Stimulated activated naive B cell treated with anti-CD40 and anti-IgM and Interleukin-4, amounts not matched to agents 10 μg/mL and 1 μg/mL and 100 μg/mL, for 72 hours (primary cell): ENCODE measurements around the gene GLRX.
A peak's percentile ranks its signal among the peaks of the same experiment; 100 is the strongest.

Source experiments
- ATAC-seq, 2 donors: fragments of 150-1000 bp; cut with Tn5 transposase; replicated peaks; 2 replicates each; pipeline ENCODE4 v1.10.0; 2021; ENCODE audit warnings: moderate library complexity in 1 of 2
- DNase-seq: peaks from one replicate; pipeline ENCODE4 v3.0.0; 2021
- H3K27ac Mint-ChIP-seq: one replicate; pipeline ENCODE4 v1.8.0; 2022; ENCODE audit warnings: mild to moderate bottlenecking, mixed read lengths
- H3K27me3 Mint-ChIP-seq, 2 donors: one replicate each; pipeline ENCODE4 v1.8.0; 2022; ENCODE audit warnings: mixed read lengths in 2 of 2
- H3K36me3 Mint-ChIP-seq, 2 donors: one replicate each; pipeline ENCODE4 v1.8.0; 2022; ENCODE audit warnings: mixed read lengths in 2 of 2, mild to moderate bottlenecking in 1 of 2
- H3K4me1 Mint-ChIP-seq, 2 donors: one replicate each; pipeline ENCODE4 v1.8.0; 2022; ENCODE audit warnings: mixed read lengths in 2 of 2, mild to moderate bottlenecking in 1 of 2
- H3K4me3 Mint-ChIP-seq, 2 donors: one replicate each; pipeline ENCODE4 v1.8.0; 2022; ENCODE audit warnings: mild to moderate bottlenecking in 2 of 2, mixed read lengths in 2 of 2, moderate library complexity in 1 of 2
- H3K9me3 Mint-ChIP-seq, 2 donors: one replicate each; pipeline ENCODE4 v1.8.0; 2022; ENCODE audit warnings: mixed read lengths in 2 of 2, mild to moderate bottlenecking in 1 of 2

GLRX gene

DNA sequence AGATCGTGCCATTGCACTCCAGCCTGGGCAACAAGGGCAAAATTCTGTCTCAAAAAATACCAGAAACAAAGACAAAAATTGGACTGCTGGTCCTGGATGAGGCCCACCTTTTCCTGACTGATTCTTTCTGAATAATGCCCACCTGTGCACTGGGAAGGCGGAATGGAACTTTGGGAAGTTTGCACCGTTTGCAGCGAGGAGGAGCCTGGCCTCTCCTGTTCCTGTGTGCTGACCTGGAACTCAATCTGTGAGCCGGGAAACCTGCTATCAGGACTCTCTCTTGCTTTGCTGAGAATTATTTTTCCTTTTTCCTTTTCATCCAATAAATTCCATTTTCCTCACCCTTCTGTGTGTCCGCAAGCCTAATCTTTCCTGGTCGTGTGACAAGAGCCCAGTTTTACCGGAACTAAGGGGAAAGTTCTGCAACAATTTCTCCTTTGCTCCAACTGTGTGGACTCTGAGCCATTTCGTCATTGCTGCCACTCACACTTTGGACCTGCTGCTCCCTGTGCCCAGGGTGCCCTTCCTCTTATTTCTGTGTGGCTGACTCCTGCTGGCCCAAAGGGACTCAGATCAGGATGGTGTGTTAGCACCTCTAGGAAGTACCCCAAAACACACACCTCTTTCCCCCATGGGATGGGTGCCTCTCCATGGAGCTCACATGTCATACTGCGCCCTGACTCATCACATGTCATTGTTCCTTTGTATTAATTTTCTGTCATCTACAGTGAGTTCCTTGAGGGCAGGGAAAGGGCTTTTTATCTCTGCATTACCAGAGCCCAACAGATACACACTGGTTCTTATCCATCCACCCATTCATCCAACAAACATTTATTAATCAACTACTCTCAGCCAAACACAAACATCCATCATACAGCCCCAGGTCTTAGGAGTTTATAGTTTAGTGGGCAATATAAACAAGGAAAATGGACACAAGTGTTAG is 4.7 kb upstream of the GLRX start:
- Mint-ChIP-seq H3K4me1 (peaks cover 15 to 27% of the 10 kb centered on the region in 2 donors), H3K9me3 (no peaks in the 10 kb centered on the region), H3K27me3 (no peaks in the 10 kb centered on the region), H3K27ac (no peak overlapping the region), H3K36me3 (no peaks in the 10 kb centered on the region), H3K4me3 (no peak overlapping the region)
- DNase-seq: no peak
- ATAC-seq: no peak

DNA sequence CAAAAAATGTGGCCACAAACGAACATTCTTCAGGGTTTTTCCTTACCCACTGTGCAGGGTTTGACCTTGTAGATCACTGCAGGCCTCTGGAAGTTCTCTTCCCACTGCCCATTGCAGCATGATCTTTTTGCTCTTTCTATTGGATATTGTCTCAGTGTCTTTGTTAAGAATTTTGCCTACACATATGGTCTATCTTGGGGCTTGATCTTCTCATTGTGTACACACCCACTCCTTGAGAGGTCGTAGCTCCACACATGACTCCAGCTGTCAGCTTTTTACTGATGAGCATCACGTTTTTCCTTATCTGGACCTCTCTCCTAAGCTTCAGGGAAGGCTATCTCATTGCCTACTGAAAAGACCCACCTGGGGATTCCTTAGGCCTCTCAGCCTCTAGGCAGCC is 3.0 kb upstream of the GLRX start:
- Mint-ChIP-seq H3K27me3 (no peaks in the 10 kb centered on the region), H3K4me1 (peaks cover 24 to 36% of the 10 kb centered on the region in 2 donors), H3K9me3 (no peaks in the 10 kb centered on the region), H3K4me3 (no peak overlapping the region), H3K27ac (peak overlapping the region; percentile 32), H3K36me3 (no peaks in the 10 kb centered on the region)
- ATAC-seq (no peak), DNase-seq (no peak)

DNA sequence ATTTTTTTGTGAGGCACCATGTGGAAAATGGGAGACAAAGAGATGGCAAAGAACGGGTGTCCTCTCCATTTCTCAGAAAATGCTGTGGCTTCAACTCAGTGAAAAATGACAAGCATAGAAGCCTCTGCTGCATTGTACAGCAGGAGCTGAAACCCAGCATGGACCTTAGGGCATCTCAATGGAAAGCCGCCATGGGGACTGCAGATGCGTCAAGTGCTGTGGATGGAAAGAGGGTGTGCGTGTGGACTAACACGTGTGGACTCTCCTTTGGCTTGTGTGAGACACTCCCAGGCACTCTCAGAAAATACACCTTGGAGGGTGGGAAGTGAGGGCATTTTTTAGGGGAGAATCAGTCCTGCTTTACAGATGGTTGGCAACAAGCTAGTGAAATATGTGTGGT is 2.2 kb upstream of the GLRX start:
- Mint-ChIP-seq H3K27ac (no peak overlapping the region), H3K36me3 (no peaks in the 10 kb centered on the region), H3K27me3 (no peaks in the 10 kb centered on the region), H3K4me1 (peaks cover 24 to 36% of the 10 kb centered on the region in 2 donors), H3K9me3 (no peaks in the 10 kb centered on the region), H3K4me3 (no peak overlapping the region)
- no peak for ATAC-seq
- DNase-seq: no peak

DNA sequence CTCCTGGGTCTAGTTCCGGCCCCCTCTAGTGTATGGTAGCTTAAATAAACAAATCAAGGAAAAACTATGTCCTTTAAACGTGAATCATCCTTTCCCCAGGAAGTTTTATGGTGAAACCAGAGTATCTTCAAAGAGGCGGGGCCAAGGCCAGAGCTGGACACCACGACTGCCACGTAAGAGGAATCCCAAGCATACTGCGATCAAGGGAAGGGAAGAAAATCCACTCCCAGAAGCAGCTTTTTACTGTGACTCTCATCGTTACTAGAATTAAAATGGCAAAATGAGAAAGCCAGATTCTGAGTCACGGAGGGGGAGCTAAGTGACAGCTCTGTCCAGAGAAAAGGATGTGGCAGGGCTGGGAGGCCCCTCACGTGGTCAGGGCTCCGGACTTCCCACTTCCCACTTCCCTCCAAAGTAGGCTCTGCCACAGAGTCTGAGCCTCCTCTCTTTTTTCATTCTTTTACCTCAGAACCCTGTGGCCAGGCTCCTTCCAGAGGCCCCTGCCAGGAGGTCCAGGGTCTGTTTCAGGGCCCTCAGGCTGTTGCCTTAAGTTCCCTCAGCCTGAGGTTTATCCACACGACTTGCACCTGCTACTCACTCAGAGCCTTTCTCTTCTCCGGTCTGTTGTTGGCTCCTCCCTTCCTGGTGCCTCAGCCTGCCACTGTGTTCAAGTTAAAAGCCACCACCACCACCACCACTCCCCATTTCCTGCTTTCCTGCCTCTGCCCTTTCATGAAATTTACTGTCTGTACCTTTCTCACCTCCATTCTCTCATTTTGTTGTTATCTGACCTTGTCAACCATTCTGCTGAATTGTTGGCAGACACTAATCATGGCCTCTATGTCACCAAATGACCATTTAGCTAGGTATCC is 1.4 kb upstream of the GLRX start:
- peaks cover 27 to 41% of the 10 kb centered on the region in 2 donors for H3K4me1 Mint-ChIP-seq
- no peaks in the 10 kb centered on the region for H3K27me3 Mint-ChIP-seq
- no peaks in the 10 kb centered on the region for H3K9me3 Mint-ChIP-seq
- DNase-seq (no peak), ATAC-seq (peak; percentile 19 to 29)
- peak overlapping the region; percentile 92 for H3K27ac Mint-ChIP-seq
- no peaks in the 10 kb centered on the region for H3K36me3 Mint-ChIP-seq
- peak overlapping the region; percentile 42 to 63 for H3K4me3 Mint-ChIP-seq

DNA sequence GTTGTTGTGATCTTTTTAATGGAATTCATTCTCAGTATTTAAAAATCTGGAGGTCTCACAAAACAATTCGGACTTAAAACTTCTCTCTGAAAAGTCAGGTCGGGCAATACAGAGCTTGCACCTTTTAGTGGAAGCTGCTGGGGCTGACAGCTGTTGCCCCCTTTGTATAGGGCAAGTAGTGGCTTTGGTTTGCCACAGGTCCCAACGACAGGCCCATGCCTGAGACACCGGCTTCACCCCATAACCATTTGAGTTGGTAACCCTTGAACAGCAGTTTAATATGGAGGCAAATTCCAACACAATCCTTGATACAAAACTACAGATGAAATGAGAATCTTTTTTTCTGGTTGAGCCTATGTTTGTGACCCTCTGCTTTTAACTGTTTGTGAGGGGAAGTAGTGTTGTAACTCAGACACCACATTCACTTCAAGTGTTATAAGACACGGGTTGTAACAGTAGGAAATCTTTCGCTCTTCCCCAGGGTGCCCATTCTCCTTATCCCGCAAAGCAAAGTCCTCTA is 752 bp upstream of the GLRX start:
- Mint-ChIP-seq H3K36me3 (no peaks in the 10 kb centered on the region), H3K9me3 (no peaks in the 10 kb centered on the region), H3K4me3 (peak overlapping the region; percentile 14 to 91), H3K27me3 (no peaks in the 10 kb centered on the region), H3K4me1 (peaks cover 33 to 48% of the 10 kb centered on the region in 2 donors), H3K27ac (peak overlapping the region; percentile 93)
- ATAC-seq (no peak), DNase-seq (no peak)

DNA sequence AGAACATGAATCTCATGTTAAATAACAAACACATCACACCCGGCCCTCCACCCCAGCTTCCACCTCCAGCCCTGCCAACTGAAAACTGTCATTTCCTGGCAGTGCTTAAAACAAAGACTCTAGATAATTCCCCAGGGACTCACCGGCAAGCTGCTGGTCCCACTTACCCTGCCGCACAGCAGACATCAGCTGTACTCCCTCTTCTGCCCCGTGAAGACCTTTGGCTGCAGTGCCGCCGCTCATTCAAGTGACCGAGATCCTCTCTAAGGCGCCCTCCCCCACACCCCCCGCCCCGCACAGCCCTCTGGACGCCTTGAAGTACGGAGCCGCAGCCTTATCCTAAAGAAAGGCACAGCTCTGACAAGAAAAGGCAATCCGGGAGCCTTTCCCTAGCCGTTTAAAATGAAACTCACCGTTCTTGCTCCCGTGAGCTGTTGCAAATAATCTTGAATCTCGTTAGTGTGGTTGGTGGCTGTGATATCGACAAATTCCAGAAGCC is 434 bp downstream of the GLRX start:
- Mint-ChIP-seq H3K4me3 (peak overlapping the region; percentile 87 to 91), H3K4me1 (peaks cover 39 to 58% of the 10 kb centered on the region in 2 donors)
- peak; percentile 75 to 76 for ATAC-seq

DNA sequence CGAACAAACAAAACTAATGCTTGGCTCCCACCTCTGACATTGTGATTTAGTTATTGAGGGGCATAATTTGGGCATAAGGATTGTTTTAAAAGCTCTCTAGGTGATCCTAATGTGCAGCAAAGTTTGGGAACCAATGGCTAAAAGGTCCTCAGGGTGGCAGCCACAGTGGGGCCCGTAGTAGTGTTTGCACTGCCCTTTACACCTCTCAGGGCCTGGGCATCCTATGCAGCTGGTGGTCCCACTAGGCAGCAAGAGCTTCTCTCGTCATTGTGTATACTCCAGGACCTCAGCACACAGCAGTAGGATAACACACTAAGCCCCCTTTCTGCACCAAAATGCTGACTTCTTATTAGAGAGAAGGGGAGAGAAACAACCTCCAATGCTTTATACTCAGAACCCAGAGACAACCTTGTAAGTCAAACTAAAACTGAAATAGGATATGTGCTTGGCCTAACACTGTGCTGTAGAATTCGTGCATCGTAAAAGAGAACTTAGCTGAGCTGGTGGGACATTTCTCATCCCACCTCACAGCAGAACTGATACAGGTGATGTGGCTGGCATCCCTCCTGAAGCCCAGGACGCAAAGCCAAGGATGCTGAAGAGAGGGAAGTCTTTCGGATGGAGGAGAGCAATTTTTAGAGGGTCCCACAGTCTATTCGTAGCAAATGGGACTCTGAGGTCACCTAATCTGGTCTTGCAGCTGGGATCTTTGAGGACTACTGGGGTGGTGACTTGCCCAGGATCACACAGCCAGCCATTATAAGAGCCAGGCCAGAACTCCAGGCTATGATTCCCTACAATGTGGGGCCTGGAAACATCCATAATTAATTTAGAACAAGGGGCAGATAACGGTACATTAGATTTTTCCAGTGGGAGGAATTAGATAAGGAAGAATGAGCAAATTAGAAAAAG is 1.2 kb downstream of the GLRX start:
- peaks cover 42 to 60% of the 10 kb centered on the region in 2 donors for H3K4me1 Mint-ChIP-seq
- H3K9me3 Mint-ChIP-seq: no peaks in the 10 kb centered on the region
- no peak for DNase-seq

More for the DNA sequence above, 434 bp downstream of the GLRX start:
- Mint-ChIP-seq H3K36me3 (no peaks in the 10 kb centered on the region), H3K27me3 (no peaks in the 10 kb centered on the region), H3K27ac (peak overlapping the region; percentile 93), H3K9me3 (no peaks in the 10 kb centered on the region)
- peak; percentile 62 for DNase-seq

DNA sequence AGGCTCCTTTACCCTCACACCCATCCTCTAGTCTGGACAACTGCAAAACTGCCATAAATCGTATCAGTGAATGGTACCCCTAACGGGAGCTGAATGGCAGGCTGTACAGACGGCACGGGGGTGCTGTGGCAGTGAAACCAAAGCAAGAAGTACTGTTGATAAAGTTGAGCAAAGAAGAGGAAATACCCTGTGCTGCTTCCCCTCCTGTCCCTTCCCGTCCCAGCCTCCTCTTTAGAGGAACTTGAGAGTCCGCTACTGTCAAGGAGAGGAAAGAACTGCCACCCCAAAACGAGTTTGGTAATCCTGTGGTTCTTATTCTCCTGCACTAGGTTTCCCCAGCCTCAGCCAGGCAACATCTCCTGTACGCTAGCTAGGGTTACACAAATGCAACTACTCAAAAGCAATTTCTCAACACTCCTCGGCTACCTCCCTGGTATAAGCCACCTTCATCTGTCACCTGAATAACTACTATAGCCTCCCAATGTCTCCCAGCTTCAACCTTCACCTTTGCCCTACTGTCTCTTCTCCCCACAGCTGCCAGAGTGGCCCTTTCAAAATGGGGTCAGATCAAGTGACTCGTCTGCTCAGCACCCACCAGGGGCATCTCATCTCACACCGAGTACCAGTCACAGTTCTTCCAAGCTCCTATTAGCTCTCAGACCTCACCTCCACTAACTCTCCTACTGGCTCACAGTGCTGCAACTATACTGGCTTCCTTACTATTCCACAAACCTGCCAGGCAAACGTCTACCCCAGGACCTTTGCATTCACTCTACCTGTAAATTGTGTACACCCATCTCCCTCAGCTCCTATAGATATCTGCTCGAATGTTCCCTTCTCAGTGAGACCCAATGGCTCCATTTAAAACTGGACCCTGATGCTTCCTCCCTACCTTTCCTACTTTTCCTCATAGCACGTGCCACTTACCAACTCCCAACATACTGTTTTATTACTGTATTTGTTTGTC is 4.1 kb downstream of the GLRX start:
- peak; percentile 41 to 43 for ATAC-seq
- H3K4me3 Mint-ChIP-seq: peak overlapping the region; percentile 71 to 77
- no peaks in the 10 kb centered on the region for H3K27me3 Mint-ChIP-seq
- H3K4me1 Mint-ChIP-seq: peaks cover 44 to 64% of the 10 kb centered on the region in 2 donors
- peak; percentile 26 for DNase-seq
- no peaks in the 10 kb centered on the region for H3K9me3 Mint-ChIP-seq
- peak overlapping the region; percentile 48 for H3K27ac Mint-ChIP-seq
- H3K36me3 Mint-ChIP-seq: peaks cover 6 to 13% of the 10 kb centered on the region in 2 donors

More for the DNA sequence above, 1.2 kb downstream of the GLRX start:
- H3K27me3 Mint-ChIP-seq: no peaks in the 10 kb centered on the region
- ATAC-seq: peak; percentile 65 to 71
- H3K4me3 Mint-ChIP-seq: peak overlapping the region; percentile 87 to 91
- peak overlapping the region; percentile 93 for H3K27ac Mint-ChIP-seq
- H3K36me3 Mint-ChIP-seq: peaks cover under 1 to 1% of the 10 kb centered on the region in 2 donors

DNA sequence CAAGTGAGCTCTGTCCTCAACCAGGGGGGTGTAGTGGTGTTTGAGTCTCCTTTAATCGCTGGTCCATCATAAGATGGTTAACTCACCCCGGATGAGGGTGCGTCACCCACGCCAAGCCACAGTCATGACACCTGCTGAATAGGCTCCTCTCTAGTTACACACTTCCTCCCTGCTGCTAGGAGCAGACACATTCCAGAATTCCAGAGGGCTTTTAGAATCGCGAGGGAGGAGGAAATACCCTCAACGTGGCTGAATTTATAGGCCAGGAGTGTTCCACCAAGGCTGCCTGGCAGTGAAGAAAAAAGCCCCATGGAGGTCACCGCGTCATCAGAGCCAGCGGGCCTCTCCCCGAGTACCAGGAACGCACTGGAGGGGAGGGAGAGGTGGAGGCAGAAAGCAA is 5.1 kb downstream of the GLRX start:
- peak overlapping the region; percentile 79 for H3K27ac Mint-ChIP-seq
- DNase-seq: no peak
- H3K9me3 Mint-ChIP-seq: no peaks in the 10 kb centered on the region
- peaks cover 39 to 60% of the 10 kb centered on the region in 2 donors for H3K4me1 Mint-ChIP-seq
- peak overlapping the region; percentile 58 to 71 for H3K4me3 Mint-ChIP-seq
- peaks cover 8 to 13% of the 10 kb centered on the region in 2 donors for H3K36me3 Mint-ChIP-seq
- H3K27me3 Mint-ChIP-seq: no peaks in the 10 kb centered on the region
- no peak for ATAC-seq

DNA sequence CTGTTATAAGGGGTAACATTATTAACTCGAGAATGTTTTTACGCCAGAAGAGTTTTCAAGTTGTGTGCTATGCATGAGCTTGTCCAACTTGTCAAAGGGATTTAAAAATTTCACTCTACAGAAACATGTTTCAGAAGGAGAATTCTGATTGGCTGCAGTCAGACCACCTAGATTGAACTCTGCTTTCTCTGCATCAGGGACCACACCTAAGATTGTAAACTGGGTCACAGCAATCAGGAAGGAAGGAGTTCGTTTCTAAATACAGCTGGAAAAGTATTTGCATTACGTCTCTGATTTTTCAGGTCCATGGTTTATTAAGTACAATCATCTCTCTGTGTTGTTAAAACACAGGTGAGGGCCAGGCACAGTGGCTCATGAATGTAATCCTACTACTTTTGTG is 5.8 kb downstream of the GLRX start:
- no peak for ATAC-seq
- Mint-ChIP-seq H3K36me3 (peaks cover 8 to 15% of the 10 kb centered on the region in 2 donors), H3K27me3 (no peaks in the 10 kb centered on the region), H3K4me1 (peaks cover 42 to 63% of the 10 kb centered on the region in 2 donors), H3K27ac (no peak overlapping the region), H3K4me3 (no peak overlapping the region), H3K9me3 (no peaks in the 10 kb centered on the region)
- DNase-seq: no peak

DNA sequence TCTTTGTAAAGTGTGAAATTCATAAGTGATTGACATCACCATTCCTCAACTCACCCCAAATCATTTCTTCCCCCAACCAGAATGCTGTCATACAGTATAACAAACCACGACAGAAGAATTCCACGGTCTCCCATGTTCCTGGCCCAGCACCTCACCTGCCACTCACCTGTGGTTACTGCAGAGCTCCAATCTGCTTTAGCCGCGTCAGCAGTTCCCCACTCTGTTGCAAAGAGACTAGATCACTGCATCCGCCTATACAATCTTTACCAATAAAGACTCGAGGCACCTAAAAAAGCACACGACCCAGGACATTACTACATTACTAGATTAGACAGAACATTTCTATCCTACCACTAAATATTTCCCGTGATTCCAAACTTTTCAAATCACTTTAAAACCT is 6.2 kb downstream of the GLRX start:
- no peak for ATAC-seq
- peaks cover 8 to 16% of the 10 kb centered on the region in 2 donors for H3K36me3 Mint-ChIP-seq

DNA sequence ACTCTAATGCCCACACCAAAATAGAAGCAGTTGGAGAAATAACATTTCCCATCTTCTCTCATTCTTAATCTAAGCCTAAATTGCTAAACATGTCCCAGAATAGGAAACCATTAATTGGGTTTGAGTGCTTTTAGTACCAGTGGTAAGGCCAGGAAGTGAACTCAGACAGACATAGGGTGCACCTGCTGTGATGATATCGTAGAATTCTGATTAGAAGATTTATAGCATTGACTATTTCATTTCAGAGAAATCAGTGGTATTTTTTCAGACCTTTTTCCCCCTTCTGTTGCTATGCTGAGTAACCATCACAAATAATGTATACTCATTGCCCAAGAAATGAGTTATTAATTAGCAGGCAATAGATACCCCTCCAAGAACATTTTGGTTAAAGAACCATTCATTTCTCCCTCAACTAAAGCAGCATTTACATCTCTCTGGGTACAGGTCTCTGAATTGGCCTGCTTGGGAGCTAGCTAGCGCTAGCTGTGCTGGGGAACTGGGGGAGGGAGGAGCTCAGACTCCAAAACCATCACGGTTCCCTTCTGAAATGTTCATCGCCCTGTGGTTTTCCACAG is 7.3 kb downstream of the GLRX start:
- Mint-ChIP-seq H3K36me3 (peaks cover 8 to 16% of the 10 kb centered on the region in 2 donors), H3K4me3 (no peak overlapping the region), H3K27ac (no peak overlapping the region), H3K9me3 (no peaks in the 10 kb centered on the region), H3K27me3 (no peaks in the 10 kb centered on the region), H3K4me1 (peaks cover 45 to 68% of the 10 kb centered on the region in 2 donors)
- ATAC-seq (peak in 1 of 2 donors; percentile 17), DNase-seq (no peak)

More for the DNA sequence above, 6.2 kb downstream of the GLRX start:
- H3K27me3 Mint-ChIP-seq: no peaks in the 10 kb centered on the region
- no peak overlapping the region for H3K27ac Mint-ChIP-seq
- H3K4me3 Mint-ChIP-seq: no peak overlapping the region
- no peaks in the 10 kb centered on the region for H3K9me3 Mint-ChIP-seq
- no peak for DNase-seq
- H3K4me1 Mint-ChIP-seq: peaks cover 40 to 63% of the 10 kb centered on the region in 2 donors
